Amniotic stem cell (primary cell): ENCODE results near the gene PLAC1.
A peak's percentile ranks its signal among the peaks of the same experiment; 100 is the strongest.

Experiments
- DNase-seq: peaks from one replicate; lab custom pipeline; 2025; lab: John Stamatoyannopoulos, UW

PLAC1 gene

DNA sequence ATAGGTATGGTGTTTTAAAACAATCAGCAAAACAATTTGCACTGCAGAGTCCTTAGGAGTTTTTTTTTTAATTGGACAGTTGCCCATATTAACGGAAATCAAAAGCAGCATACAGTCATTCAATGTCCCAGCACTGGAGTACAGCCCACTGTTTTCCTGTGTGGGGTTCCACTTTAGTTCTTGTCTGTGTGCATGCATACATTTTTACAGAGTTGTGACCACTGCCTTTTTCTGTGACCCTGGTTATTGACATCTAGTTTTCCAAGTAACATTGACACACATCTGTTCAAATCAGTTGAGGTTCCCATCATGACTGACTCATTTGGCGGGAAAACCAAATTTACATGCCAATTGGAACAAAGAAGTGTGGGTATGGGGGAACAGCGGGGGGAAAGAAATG lies 115.0 kb downstream of the PLAC1 start:
- no peak for DNase-seq

GRCh38 chrX:134542485-134542884 lies 115.8 kb downstream of the PLAC1 start:
- no peak for DNase-seq

- DNase-seq: no peak
Measured at GRCh38 chrX:134541906-134542305, 116.4 kb downstream of the PLAC1 start.

DNA sequence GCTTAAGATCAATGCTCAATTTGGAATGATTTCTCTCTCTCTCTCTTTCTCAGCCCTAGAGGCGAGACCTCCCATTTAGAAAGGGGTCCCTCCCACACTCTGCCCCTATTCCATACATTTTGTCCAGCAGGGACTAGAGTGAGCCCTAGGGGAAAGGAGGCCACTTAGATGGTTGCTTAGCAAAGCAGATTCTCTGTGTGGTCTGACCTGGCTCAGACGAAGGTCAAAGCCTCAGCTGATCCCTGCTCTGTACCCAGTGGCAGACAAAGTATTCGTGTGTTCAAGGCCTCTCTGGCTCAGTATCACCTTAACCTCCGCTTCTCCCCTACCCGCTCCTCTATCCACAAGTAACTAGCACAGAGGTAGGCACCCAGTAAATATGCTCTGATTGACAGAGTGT lies 120.0 kb downstream of the PLAC1 start:
- no peak for DNase-seq

GRCh38 chrX:134537179-134537955 lies 120.9 kb downstream of the PLAC1 start:
- DNase-seq: no peak

DNA sequence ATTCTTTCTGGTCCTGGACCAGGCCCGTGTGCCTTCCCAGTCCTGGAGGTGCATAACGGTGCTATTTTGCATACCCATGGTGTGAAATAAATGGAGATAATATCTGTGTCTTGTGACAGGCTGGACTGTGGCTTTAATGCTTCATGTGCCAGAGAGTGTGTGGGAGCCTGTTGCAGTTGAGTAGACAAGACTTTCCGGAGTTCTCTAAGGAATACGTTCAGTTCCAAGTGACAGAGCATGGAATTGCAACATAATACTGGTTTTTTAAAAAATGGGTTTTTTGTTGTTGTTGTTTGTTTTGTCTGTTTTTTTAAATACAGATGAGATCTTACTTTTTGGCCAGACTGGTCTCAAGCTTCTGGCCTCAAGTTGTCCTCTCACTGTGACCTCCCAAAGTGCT lies 124.3 kb downstream of the PLAC1 start:
- no peak for DNase-seq

DNA sequence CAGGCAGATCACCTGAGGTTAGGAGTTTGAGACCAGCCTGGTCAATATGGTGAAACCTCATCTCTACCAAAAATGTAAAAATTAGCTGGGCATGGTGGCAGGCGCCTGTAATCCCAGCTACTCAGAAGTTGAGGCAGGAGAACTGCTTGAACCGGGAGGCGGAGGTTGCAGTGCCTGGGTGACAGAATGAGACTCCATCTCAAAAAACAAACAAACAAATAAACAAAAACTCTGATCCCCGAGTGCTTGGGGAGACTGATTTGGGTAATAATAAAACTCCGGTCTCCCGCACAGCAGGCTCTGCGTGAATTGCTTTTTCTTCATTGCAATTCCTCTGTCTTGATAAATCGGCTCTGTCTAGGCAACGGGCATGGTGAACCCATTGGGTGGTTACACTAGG lies 124.9 kb downstream of the PLAC1 start:
- DNase-seq: no peak

- DNase-seq: no peak
Measured at GRCh38 chrX:134530845-134531244, 127.4 kb downstream of the PLAC1 start.

DNA sequence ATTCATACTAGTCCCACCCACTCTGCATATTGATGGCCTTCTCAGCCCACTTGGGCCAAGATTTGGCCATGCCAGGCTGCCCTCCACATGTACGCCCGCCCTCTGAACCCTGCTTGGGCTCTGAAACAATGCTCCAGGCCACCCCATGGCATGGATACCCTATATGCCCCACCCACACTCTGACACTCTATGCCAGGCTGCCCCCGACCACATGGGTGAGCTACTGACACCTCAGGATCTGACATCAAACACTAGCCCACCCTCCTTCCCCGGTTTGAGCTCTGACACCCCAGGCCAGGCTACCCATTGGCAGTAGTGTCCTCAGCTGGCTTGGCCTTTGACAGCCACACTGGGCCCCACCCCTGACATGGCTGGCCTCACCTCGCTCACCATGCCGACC lies 128.8 kb downstream of the PLAC1 start:
- DNase-seq: no peak

DNA sequence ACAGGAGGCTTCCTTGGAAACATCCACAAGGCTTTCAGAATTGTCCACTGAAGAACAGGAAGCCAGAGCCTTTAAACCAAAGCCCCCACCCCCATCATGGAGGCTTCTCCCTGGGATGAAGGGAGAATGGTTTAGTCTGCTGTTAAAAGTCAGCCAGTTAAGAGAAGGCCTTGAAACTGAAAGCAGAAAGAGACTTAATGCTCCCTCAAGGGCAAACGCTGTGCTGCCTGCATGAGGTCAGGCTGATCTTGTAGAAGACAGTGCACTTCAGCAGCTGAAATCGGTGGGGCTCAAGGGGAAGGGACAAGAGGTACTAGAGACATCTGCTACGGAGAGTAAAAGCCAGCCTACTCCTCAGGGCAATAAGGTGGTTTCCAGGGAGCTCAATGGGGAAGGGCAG lies 129.3 kb downstream of the PLAC1 start:
- no peak for DNase-seq

DNA sequence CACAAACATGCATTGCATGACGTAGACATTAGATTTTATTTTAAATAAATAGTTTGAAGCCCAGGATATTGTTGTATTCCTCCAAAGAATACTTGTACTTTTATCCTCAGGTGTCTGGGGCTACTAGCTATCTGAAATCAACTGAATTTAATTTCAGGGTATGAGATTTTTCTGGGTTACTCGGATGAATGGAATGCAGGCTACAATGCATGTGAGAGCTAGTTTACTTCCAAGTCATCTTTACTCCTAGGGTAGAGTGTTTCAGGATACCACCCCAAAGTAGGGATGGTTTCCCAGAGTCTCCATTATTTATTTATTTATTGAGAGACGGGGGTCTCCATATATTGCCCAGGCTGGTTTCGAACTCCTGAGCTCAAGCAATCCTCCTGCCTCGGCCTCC lies 131.9 kb downstream of the PLAC1 start:
- DNase-seq: no peak

GRCh38 chrX:134525086-134525792 lies 133.0 kb downstream of the PLAC1 start:
- no peak for DNase-seq

GRCh38 chrX:134524181-134524580 lies 134.1 kb downstream of the PLAC1 start:
- DNase-seq: no peak

DNA sequence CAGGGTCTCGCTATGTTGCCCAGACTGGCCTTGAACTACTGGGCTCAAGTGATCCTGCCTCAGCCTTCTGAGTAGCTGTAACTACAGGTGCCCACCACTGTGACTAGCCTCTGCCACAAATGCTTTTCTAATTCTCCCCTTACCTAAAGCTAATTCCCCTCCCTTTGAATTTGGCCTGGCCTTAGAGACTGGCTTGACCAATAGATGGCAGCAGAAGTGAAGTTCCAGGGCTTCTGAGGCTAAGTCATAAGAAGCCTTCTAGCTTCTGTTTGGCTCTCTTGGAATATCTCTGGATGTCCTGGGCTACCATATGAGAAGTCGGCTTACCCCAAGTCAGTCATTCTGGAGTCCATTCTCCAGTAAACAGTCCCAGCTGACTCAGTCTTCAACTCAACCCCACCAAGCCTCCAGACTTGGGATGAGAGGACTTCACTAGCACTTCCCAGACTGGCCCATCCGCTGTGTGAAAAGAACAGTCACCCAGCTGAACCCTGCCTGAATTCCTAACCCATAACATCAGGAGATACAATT lies 137.3 kb downstream of the PLAC1 start:
- DNase-seq: peak; percentile 39
